ENCODE data around the gene CSF3.

Gene CSF3

DNA sequence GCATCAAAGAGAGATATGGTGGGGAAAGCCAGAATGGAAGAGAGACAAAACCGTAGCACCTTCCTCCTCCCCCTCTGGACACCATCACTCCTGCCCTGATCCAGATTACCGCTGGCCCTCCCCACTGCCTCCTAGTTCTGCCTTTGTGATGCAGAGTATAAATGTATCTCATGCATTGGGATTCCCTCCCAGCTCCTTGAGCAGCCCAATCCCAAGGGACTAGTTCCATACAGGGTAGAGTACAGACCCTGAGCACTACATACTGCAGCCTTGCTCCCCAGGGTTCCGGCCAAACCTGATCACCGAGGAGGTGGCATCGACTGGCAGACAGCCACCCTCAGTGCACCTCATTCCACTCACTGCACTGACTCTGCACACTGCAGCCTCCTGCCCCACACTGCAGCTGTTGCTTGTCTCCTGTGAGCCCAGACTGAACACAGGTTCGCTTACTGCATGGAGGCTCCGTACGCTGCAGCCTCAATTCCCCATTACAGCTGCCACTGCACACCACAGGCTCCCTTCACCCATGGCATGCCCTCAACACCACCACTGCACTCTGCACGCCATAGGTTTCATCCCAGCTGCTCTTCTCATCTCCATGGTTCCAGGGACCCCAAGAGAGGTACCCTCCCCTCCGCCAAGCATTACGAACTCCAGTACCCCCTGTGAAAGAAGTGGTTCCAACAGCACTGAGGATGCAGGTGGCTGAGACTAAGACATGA lies 45.8 kb downstream of the CSF3 start:
- Histone ChIP-seq H3K4me1 (ENCODE audit: control insufficient read depth in 1 of 2, insufficient read depth in 2 of 2, low read length in 2 of 2) (peaks cover 0 to 14% of the 10 kb centered on the region in 2 experiments), H2BK5ac (ENCODE audit: low read depth, low read length, poor library complexity) (no peak overlapping the region), H3K36me3 (ENCODE audit: control insufficient read depth in 1 of 2, insufficient read depth in 2 of 2, low read length in 2 of 2) (no peaks in the 10 kb centered on the region), H4K91ac (ENCODE audit: low read depth, low read length) (no peak overlapping the region), H3K9ac (ENCODE audit: low read length) (no peak overlapping the region), H2AFZ (ENCODE audit: insufficient read depth, low read length, poor library complexity) (no peak overlapping the region), H3K4me3 (ENCODE audit: low read depth, low read length) (no peak overlapping the region), H2BK12ac (ENCODE audit: low read length) (no peak overlapping the region), H3K23ac (ENCODE audit: low read length) (no peak overlapping the region), H2AK5ac (ENCODE audit: low read length) (no peak overlapping the region), H3K79me1 (ENCODE audit: low read length) (peaks cover 8% of the 10 kb centered on the region), H3K27me3 (ENCODE audit: insufficient read depth, low read length) (no peaks in the 10 kb centered on the region), H3K14ac (ENCODE audit: low read length) (no peak overlapping the region), H2BK120ac (ENCODE audit: insufficient read depth, low read length, poor library complexity) (no peak overlapping the region), H4K12ac (ENCODE audit: low read depth, low read length) (no peak overlapping the region), H4K8ac (ENCODE audit: low read depth, low read length) (no peak overlapping the region), H3K4me2 (ENCODE audit: low read length) (no peak overlapping the region), H3K4ac (ENCODE audit: low read depth, low read length) (no peak overlapping the region), H3K9me3 (ENCODE audit: insufficient read depth, low read depth, low read length) (no peaks in the 10 kb centered on the region), H3K27ac (ENCODE audit: low read depth, low read length) (no peak overlapping the region), H3K18ac (ENCODE audit: low read length) (no peak overlapping the region), H3K79me2 (ENCODE audit: control insufficient read depth, insufficient read depth, low read length, poor library complexity) (no peaks in the 10 kb centered on the region)
- DNase-seq: no peak
- WGBS (ENCODE audit: extremely low coverage, insufficient coverage, insufficient read length): no CpG with 5 or more reads among the region's 11 CpGs

DNA sequence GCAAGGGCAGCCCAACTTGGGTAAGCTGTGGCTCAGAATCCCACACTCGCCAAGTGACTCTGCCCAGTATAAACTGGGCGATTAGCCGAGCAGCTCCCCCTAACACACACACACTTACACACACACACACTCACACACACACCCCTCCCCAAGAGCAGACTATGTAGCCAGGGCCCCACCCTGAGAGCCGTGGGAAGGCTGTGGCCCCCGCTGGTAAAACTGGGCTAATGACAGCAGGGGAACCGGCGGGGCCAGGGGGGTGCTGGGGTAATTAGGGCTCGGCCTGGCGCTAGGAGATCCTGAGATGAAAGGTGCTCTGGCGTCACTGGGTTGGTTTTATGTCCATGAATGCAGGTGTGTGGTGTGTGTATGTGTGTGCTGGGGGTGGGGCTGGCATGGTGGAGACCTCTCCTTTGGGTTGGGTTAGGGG lies 46.4 kb downstream of the CSF3 start:
- Histone ChIP-seq H2AK5ac (ENCODE audit: low read length) (no peak overlapping the region), H2BK5ac (ENCODE audit: low read depth, low read length, poor library complexity) (no peak overlapping the region), H2BK12ac (ENCODE audit: low read length) (no peak overlapping the region), H3K9ac (ENCODE audit: low read length) (no peak overlapping the region), H3K4ac (ENCODE audit: low read depth, low read length) (no peak overlapping the region), H4K8ac (ENCODE audit: low read depth, low read length) (no peak overlapping the region), H3K79me2 (ENCODE audit: control insufficient read depth, insufficient read depth, low read length, poor library complexity) (no peaks in the 10 kb centered on the region), H3K4me2 (ENCODE audit: low read length) (no peak overlapping the region), H3K9me3 (ENCODE audit: insufficient read depth, low read depth, low read length) (no peaks in the 10 kb centered on the region), H3K4me1 (ENCODE audit: control insufficient read depth in 1 of 2, insufficient read depth in 2 of 2, low read length in 2 of 2) (peaks cover 0 to 14% of the 10 kb centered on the region in 2 experiments), H2BK120ac (ENCODE audit: insufficient read depth, low read length, poor library complexity) (no peak overlapping the region), H3K79me1 (ENCODE audit: low read length) (peaks cover 8% of the 10 kb centered on the region), H3K18ac (ENCODE audit: low read length) (no peak overlapping the region), H4K91ac (ENCODE audit: low read depth, low read length) (no peak overlapping the region), H3K27me3 (ENCODE audit: insufficient read depth, low read length) (no peaks in the 10 kb centered on the region), H3K23ac (ENCODE audit: low read length) (no peak overlapping the region), H3K27ac (ENCODE audit: low read depth, low read length) (no peak overlapping the region), H4K12ac (ENCODE audit: low read depth, low read length) (no peak overlapping the region), H3K36me3 (ENCODE audit: control insufficient read depth in 1 of 2, insufficient read depth in 2 of 2, low read length in 2 of 2) (no peaks in the 10 kb centered on the region), H3K14ac (ENCODE audit: low read length) (no peak overlapping the region), H2AFZ (ENCODE audit: insufficient read depth, low read length, poor library complexity) (no peak overlapping the region), H3K4me3 (ENCODE audit: low read depth, low read length) (no peak overlapping the region)
- DNase-seq: no peak
- no CpG with 5 or more reads among the region's 10 CpGs for WGBS (ENCODE audit: extremely low coverage, insufficient coverage, insufficient read length)

DNA sequence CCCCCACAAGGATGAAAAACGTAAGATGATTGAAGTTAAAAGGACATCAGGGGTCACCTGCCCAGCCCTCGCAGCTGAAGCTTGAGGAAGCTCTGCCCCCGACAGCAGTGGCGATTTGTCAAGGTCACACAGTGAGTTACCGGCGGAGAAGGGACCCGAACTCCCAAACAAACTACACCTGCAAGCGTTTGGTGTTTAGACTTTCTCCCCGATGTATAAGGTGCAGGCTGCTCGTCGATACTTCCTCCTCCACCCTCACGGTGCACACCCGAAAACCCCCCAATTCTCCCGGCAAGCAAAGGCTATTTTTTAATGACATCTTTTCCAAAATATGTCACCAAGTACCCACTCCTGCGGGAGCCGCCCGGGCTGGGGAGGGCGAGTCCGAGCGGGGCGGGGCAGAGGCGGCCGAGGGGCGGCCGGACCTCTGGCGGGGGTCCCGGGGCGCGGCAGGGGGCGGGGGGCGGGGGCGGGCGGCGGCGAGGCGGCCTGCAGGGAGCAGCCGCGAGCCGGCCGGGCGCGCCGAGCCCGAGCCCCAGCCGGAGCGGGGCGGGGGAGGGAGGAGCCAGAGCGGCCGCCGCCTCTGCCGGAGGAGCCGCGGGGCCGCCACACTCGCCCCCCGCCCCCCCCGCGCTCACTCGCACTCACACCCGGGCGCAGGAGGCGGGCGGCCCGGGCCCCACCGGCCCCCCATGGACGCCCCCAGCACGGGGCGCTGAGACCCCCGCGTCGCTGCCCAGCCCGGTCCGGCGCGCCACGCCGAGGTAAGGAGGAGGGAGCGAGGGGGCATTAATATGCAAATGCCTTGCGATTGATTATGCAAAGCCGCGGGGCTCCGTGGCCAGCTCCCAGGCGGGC lies 47.3 kb downstream of the CSF3 start, which contains the start of gene THRA:
Gene THRA (plus strand): TSS at position 637 of the 858 bp plus-strand sequence. CDS start 11,524 bp downstream, outside the sequence.
- H2BK120ac ChIP-seq (ENCODE audit: insufficient read depth, low read length, poor library complexity): peak within 1 kb of the TSS; percentile 78
- peak within 1 kb of the TSS; percentile 92 for H2AFZ ChIP-seq (ENCODE audit: insufficient read depth, low read length, poor library complexity)
- H3K14ac ChIP-seq (ENCODE audit: low read length): peak within 1 kb of the TSS; percentile 81
- H3K79me2 ChIP-seq (ENCODE audit: control insufficient read depth, insufficient read depth, low read length, poor library complexity): no peaks in the 10 kb centered on the region
- H3K18ac ChIP-seq (ENCODE audit: low read length): peak within 1 kb of the TSS; percentile 71
- H2BK5ac ChIP-seq (ENCODE audit: low read depth, low read length, poor library complexity): peak within 1 kb of the TSS; percentile 29
- no peak within 1 kb of the TSS for H3K23ac ChIP-seq (ENCODE audit: low read length)
- peaks cover 0 to 14% of the 10 kb centered on the region in 2 experiments for H3K4me1 ChIP-seq (ENCODE audit: control insufficient read depth in 1 of 2, insufficient read depth in 2 of 2, low read length in 2 of 2)
- peak within 1 kb of the TSS; percentile 35 for H3K4ac ChIP-seq (ENCODE audit: low read depth, low read length)
- no peak within 1 kb of the TSS for H3K27ac ChIP-seq (ENCODE audit: low read depth, low read length)
- peak within 1 kb of the TSS; percentile 82 for H3K4me3 ChIP-seq (ENCODE audit: low read depth, low read length)
- H3K9me3 ChIP-seq (ENCODE audit: insufficient read depth, low read depth, low read length): no peaks in the 10 kb centered on the region
- no peak within 1 kb of the TSS for H2AK5ac ChIP-seq (ENCODE audit: low read length)
- H4K8ac ChIP-seq (ENCODE audit: low read depth, low read length): peak within 1 kb of the TSS; percentile 74
- peak; percentile 23 to 57 for DNase-seq
- peaks cover 8% of the 10 kb centered on the region for H3K79me1 ChIP-seq (ENCODE audit: low read length)
- no CpG with 5 or more reads among the region's 83 CpGs for WGBS (ENCODE audit: extremely low coverage, insufficient coverage, insufficient read length)
- peak within 1 kb of the TSS; percentile 79 for H4K91ac ChIP-seq (ENCODE audit: low read depth, low read length)
- peak within 1 kb of the TSS; percentile 70 for H4K12ac ChIP-seq (ENCODE audit: low read depth, low read length)
- H3K27me3 ChIP-seq (ENCODE audit: insufficient read depth, low read length): no peaks in the 10 kb centered on the region
- no peak within 1 kb of the TSS for H2BK12ac ChIP-seq (ENCODE audit: low read length)
- H3K4me2 ChIP-seq (ENCODE audit: low read length): peak within 1 kb of the TSS; percentile 96
- H3K9ac ChIP-seq (ENCODE audit: low read length): peak within 1 kb of the TSS; percentile 71
- H3K36me3 ChIP-seq (ENCODE audit: control insufficient read depth in 1 of 2, insufficient read depth in 2 of 2, low read length in 2 of 2): no peaks in the 10 kb centered on the region

DNA sequence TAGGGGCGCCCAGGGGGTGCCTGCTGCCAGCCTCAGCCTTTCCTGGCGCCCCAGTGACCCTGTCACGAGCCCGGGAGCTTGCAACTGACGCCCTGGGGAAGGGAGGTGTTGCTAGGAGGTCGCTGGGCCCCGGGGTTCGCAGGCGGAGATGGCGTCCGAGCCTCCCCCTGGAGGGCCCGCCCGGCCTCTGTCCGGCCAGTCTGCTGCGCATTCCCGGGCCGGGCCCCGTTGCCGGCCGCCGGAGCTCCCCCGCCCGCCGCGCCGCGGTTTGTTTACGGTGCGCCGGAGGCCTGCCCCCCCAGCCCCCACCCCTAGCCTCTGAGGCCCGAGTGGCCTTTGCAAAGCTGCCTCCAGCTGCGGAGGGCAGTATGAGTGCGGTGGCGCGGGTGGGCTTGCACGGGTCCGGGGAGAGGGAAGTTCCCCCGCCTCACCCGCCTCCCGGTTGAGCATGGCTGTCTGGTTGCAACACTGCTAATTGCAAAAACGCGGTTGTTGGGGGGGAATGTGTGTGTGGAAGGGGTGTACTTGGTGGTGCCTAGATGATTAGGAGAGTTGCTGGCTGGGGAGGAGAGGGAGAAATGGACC lies 48.0 kb downstream of the CSF3 start:
- Histone ChIP-seq H4K8ac (ENCODE audit: low read depth, low read length) (peak overlapping the region; percentile 74), H2AK5ac (ENCODE audit: low read length) (no peak overlapping the region)
- DNase-seq: no peak

More for the DNA sequence above, 48.0 kb downstream of the CSF3 start:
- H2AFZ ChIP-seq (ENCODE audit: insufficient read depth, low read length, poor library complexity): peak overlapping the region; percentile 92
- no peak overlapping the region for H3K27ac ChIP-seq (ENCODE audit: low read depth, low read length)
- H3K4me3 ChIP-seq (ENCODE audit: low read depth, low read length): peak overlapping the region; percentile 82
- H4K12ac ChIP-seq (ENCODE audit: low read depth, low read length): peak overlapping the region; percentile 70
- H3K9ac ChIP-seq (ENCODE audit: low read length): peak overlapping the region; percentile 71
- WGBS (ENCODE audit: extremely low coverage, insufficient coverage, insufficient read length): no CpG with 5 or more reads among the region's 42 CpGs
- H4K91ac ChIP-seq (ENCODE audit: low read depth, low read length): peak overlapping the region; percentile 79
- H3K36me3 ChIP-seq (ENCODE audit: control insufficient read depth in 1 of 2, insufficient read depth in 2 of 2, low read length in 2 of 2): no peaks in the 10 kb centered on the region
- peaks cover 8% of the 10 kb centered on the region for H3K79me1 ChIP-seq (ENCODE audit: low read length)
- H3K9me3 ChIP-seq (ENCODE audit: insufficient read depth, low read depth, low read length): no peaks in the 10 kb centered on the region
- H3K79me2 ChIP-seq (ENCODE audit: control insufficient read depth, insufficient read depth, low read length, poor library complexity): no peaks in the 10 kb centered on the region
- H2BK120ac ChIP-seq (ENCODE audit: insufficient read depth, low read length, poor library complexity): peak overlapping the region; percentile 78
- no peak overlapping the region for H2BK12ac ChIP-seq (ENCODE audit: low read length)
- H3K27me3 ChIP-seq (ENCODE audit: insufficient read depth, low read length): no peaks in the 10 kb centered on the region
- peak overlapping the region; percentile 96 for H3K4me2 ChIP-seq (ENCODE audit: low read length)
- peak overlapping the region; percentile 71 for H3K18ac ChIP-seq (ENCODE audit: low read length)
- H3K4ac ChIP-seq (ENCODE audit: low read depth, low read length): peak overlapping the region; percentile 35
- H3K4me1 ChIP-seq (ENCODE audit: control insufficient read depth in 1 of 2, insufficient read depth in 2 of 2, low read length in 2 of 2): peaks cover 0 to 14% of the 10 kb centered on the region in 2 experiments
- peak overlapping the region; percentile 81 for H3K14ac ChIP-seq (ENCODE audit: low read length)
- H2BK5ac ChIP-seq (ENCODE audit: low read depth, low read length, poor library complexity): peak overlapping the region; percentile 29
- no peak overlapping the region for H3K23ac ChIP-seq (ENCODE audit: low read length)

Measured in trophoblast cell (in vitro differentiated cells and primary cell).